GM12865 (cell line): ENCODE data around the gene ADAMTS17.
"Not testable (repeated sequence)": the region's sequence is repeated elsewhere in the genome, so short reads cannot be mapped to it uniquely, and the experiment has no call there.

Source experiments
- DNase-seq: peaks from one replicate; pipeline ENCODE4 v3.0.0; 2010; ENCODE audit warnings: low read depth
- H3K4me3 ChIP-seq: 2 replicates; pipeline ENCODE4 v1.5.1; 2011; ENCODE audit warnings: mild to moderate bottlenecking, low read depth, low read length, control low read depth
- CTCF ChIP-seq: IDR thresholded peaks from 2 replicates; pipeline ENCODE4 v1.5.1; 2011; ENCODE audit warnings: low read length, control low read depth, low read depth, inconsistent platforms; ENCODE audit not compliant: insufficient read depth; ENCODE audit errors: missing control alignments

ADAMTS17 gene

GRCh38 chr15:100083572-100083971 lies 258.2 kb downstream of the ADAMTS17 start:
- no peak for TF ChIP-seq CTCF
- H3K4me3 ChIP-seq, result no peak overlapping the region
- DNase-seq, result no peak

DNA sequence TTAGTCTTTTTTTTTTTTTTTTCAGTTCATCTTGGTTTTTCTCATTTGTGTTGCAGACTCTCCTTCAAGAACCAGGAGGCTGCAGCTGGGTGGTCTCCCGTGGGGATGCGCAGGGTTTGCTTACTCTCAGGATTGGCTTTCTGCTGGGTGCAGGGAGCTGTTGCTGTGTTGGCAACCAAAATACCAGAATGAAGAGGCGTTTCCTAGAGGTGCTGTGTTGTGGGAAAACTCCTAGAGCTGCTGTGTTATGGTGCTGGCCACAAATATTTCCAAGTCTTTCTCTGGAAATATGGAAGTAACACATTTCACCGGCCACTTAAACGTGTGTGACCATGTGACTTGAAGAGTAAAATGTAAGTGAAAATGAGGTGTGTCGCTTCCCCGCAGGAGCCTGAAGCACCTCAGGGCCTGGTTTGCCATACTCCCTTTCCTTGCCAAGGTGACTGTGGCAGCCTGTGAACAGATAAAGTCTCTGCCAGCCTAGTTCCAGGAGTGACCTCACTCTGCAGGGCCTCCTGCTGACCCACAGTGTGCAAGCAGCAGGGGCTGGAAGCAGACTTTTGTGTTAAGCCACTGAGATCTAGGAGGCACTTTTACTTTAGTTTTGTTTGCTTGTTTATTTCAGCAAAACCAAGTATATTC lies 258.9 kb downstream of the ADAMTS17 start:
- no peak overlapping the region for H3K4me3 ChIP-seq
- DNase-seq, result no peak
- TF ChIP-seq CTCF, result no peak

DNA sequence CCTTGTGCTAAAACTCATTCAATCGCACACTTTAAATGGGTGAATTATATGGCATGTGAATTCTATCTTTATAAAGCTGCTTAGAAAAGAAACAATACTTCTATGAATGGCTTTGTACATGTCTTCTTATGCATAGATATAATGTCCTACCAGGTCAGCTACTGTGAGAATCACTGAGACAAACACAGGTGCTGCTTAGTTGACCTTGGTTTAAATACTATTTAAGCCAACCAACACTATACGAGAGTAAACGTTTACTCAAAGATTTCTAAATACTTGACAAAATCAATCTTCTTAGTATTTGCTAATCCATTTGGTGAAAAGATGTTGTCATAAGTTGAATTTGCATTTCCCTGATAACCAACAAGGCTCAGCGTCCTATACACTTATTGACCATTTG lies 260.3 kb downstream of the ADAMTS17 start:
- DNase-seq, result no peak
- no peak overlapping the region for H3K4me3 ChIP-seq
- no peak for TF ChIP-seq CTCF

DNA sequence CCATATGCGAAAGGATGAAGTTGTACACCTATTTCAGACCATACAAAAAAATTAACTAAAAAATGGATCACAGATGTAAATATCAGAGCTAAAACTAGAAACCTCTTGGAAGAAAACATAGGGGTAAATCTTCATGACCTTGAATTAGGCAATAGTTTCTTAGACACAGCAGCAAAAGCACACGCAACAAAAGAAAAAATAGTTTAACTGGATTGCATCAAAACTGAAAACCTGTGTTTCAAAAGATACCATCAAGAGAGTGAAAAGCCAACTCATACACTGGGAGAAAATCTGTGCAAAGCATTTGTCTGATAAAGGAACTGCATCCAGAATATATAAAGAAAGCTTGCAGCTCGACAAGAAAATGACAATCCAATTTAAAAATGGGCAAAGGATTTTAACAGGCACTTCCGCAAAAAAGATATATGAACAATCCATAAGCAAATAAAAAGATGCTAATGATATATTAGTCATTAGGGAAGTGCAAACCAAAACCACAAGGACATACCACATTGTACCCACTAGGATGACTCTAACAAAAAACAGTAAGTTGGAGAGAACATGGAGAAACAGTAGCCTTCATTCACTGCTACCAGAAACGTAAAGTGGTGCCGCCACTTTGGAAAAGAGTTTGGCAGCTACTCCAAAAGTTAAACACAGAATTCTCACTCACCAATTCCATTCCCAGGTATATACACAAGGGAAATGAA lies 263.1 kb downstream of the ADAMTS17 start:
- DNase-seq, result no peak
- H3K4me3 ChIP-seq, result no peak overlapping the region
- TF ChIP-seq CTCF, result no peak

- TF ChIP-seq CTCF, result no peak
- DNase-seq, result no peak
- H3K4me3 ChIP-seq, result no peak overlapping the region
Measured at GRCh38 chr15:100075229-100075628, 266.5 kb downstream of the ADAMTS17 start.

DNA sequence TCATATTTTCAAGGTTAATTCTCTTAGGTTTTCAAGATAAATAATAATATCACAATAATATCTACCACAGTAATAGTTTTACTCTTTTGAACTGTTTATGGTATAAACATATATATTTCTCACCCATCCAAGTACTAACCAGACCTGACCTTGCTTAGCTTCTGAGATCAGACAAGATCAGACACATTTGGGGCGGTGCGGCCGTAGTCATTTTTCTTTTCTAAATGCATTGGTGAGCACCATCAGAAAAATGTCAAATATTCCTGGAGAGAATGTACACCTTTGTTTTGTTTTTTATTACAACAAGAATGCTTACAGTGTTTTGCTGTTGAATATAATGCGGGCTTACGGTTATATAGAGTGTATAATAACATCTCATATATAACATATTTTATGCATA lies 267.8 kb downstream of the ADAMTS17 start:
- no peak overlapping the region for H3K4me3 ChIP-seq
- TF ChIP-seq CTCF, result no peak
- no peak for DNase-seq

DNA sequence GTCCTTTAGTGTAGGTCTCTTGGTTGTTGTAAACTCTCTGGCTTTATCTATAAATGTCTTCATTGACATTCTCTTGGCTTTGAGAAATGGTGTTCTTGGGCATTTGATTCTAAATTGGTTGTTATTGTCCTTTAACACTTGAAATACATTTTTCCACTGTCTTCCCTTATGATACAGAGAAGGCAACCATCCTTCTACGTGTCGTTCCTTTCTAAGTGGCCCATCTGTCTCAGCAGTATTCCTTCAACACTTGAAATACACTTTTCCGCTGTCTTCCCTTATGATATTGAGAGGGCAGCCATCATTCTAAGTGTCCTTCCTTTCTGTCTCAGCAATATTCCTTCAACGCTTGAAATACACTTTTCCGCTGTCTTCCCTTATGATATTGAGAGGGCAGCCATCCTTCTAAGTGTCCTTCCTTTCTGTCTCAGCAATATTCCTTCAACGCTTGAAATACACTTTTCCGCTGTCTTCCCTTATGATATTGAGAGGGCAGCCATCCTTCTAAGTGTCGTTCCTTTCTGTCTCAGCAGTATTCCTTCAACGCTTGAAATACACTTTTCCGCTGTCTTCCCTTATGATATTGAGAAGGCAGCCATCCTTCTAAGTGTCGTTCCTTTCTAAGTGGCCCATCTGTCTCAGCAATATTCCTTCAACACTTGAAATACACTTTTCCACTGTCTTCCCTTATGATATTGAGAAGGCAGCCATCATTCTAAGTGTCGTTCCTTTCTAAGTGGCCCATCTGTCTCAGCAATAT lies 275.1 kb downstream of the ADAMTS17 start:
- DNase-seq, result not testable (repeated sequence)

More for the DNA sequence above, 275.1 kb downstream of the ADAMTS17 start:
- H3K4me3 ChIP-seq, result not testable (repeated sequence)
